SU-DHL-6 (cell line): ENCODE results near the gene ADK.

Experiments
- EZH2phosphoT487 ChIP-seq: fragments of 200-600 bp; sonication (generic), shearing (Covaris generic); conservative IDR thresholded peaks from 2 replicates; pipeline ENCODE4 v1.6.1; 2018; ENCODE audit warnings: mild to moderate bottlenecking, antibody characterized with exemption, low read length, moderate library complexity, mixed read lengths
- TF ChIP-seq, protein P1 (sequence below): fragments of 200-600 bp; sonication (generic); IDR thresholded peaks from one replicate; pipeline ENCODE4 v1.5.1; 2017; ENCODE audit warnings: antibody characterized with exemption, mild to moderate bottlenecking, low read length, moderate library complexity; ENCODE audit not compliant: insufficient read depth, poor library complexity, severe bottlenecking

GRCh38 chr10:74104480-74104879, 46.5 kb upstream of the ADK start:
- TF ChIP-seq EZH2phosphoT487 = no peak
- TF ChIP-seq, protein P1, sequence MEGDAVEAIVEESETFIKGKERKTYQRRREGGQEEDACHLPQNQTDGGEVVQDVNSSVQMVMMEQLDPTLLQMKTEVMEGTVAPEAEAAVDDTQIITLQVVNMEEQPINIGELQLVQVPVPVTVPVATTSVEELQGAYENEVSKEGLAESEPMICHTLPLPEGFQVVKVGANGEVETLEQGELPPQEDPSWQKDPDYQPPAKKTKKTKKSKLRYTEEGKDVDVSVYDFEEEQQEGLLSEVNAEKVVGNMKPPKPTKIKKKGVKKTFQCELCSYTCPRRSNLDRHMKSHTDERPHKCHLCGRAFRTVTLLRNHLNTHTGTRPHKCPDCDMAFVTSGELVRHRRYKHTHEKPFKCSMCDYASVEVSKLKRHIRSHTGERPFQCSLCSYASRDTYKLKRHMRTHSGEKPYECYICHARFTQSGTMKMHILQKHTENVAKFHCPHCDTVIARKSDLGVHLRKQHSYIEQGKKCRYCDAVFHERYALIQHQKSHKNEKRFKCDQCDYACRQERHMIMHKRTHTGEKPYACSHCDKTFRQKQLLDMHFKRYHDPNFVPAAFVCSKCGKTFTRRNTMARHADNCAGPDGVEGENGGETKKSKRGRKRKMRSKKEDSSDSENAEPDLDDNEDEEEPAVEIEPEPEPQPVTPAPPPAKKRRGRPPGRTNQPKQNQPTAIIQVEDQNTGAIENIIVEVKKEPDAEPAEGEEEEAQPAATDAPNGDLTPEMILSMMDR = no peak
